DMS 273 treated with DMSO at 0.1 percent for 48 hours (cell line): ENCODE measurements around the gene MDH2.
"Not testable (repeated sequence)": the region's sequence is repeated elsewhere in the genome, so short reads cannot be mapped to it uniquely, and the experiment has no call there.

Experiments
- DNase-seq: peaks from one replicate; lab custom pipeline; 2025; lab: John Stamatoyannopoulos, UW

Gene MDH2

GRCh38 chr7:76047811-76048667 lies at the start of gene MDH2, which contains the start of gene STYXL1:
MDH2 (plus strand) TSS chr7:76048106; CDS start chr7:76048161, 55 bp downstream.
STYXL1 (minus strand) TSS chr7:76048000; CDS start chr7:76030523, 17,477 bp downstream.
- DNase-seq = peak; percentile 91

- no peak for DNase-seq
These were observed 47.3 kb upstream of the MDH2 start for GRCh38 chr7:76000566-76000965.

GRCh38 chr7:76002139-76002538 lies 45.8 kb upstream of the MDH2 start:
- DNase-seq = no peak

- no peak for DNase-seq
These were observed 45.1 kb upstream of the MDH2 start for GRCh38 chr7:76002822-76003221.

GRCh38 chr7:76003351-76003750 lies 44.6 kb upstream of the MDH2 start:
- DNase-seq = no peak

- not testable (repeated sequence) for DNase-seq
These were observed 42.9 kb upstream of the MDH2 start for GRCh38 chr7:76005004-76005403.

GRCh38 chr7:76008156-76008687 lies 39.7 kb upstream of the MDH2 start:
- DNase-seq = no peak

GRCh38 chr7:76009672-76010600 lies 38.0 kb upstream of the MDH2 start:
- DNase-seq = no peak

- DNase-seq = peak; percentile 32
These were observed 36.5 kb upstream of the MDH2 start for GRCh38 chr7:76011442-76011861.

GRCh38 chr7:76016191-76016947 lies 31.5 kb upstream of the MDH2 start:
- DNase-seq = no peak

- DNase-seq = not testable (repeated sequence)
These were observed 29.4 kb upstream of the MDH2 start for GRCh38 chr7:76018520-76018919.

- DNase-seq = no peak
These were observed 27.7 kb upstream of the MDH2 start for GRCh38 chr7:76020031-76020714.

- no peak for DNase-seq
These were observed 25.7 kb upstream of the MDH2 start for GRCh38 chr7:76022026-76022780.

GRCh38 chr7:76023002-76023401 lies 24.9 kb upstream of the MDH2 start:
- no peak for DNase-seq

- not testable (repeated sequence) for DNase-seq
These were observed 18.2 kb upstream of the MDH2 start for GRCh38 chr7:76029682-76030081.

- DNase-seq = no peak
These were observed 15.9 kb upstream of the MDH2 start for GRCh38 chr7:76031964-76032363.

GRCh38 chr7:76037310-76037709 lies 10.6 kb upstream of the MDH2 start:
- no peak for DNase-seq

GRCh38 chr7:76040126-76040525 lies 7.8 kb upstream of the MDH2 start:
- DNase-seq = no peak

- no peak for DNase-seq
These were observed 3.5 kb upstream of the MDH2 start for GRCh38 chr7:76044375-76044865.

- DNase-seq = no peak
These were observed 548 bp upstream of the MDH2 start for GRCh38 chr7:76047305-76047810.
